Activated naive CD4-positive, alpha-beta T cell treated with anti-CD3 and anti-CD28 coated beads for 36 hours (primary cell): ENCODE results near the gene AGMO. TPM values are rescaled to one million over a fixed set of nuclear protein-coding genes. Genes with fewer than 3 reads are reported as not detected.

Experiments
- CTCF ChIA-PET: fragments of 350-600 bp; sonication (Branson Sonifier 250); formaldehyde crosslinking; loops from one replicate; lab custom pipeline; 2021; ENCODE audit warnings: antibody characterized with exemption; lab: Charles Lee
- DNase-seq: peaks from one replicate; pipeline ENCODE4 v3.0.0-alpha.2; 2020
- H3K27ac Mint-ChIP-seq: one replicate; pipeline ENCODE4 v1.8.0; 2021; ENCODE audit warnings: mild to moderate bottlenecking, mixed read lengths
- H3K27me3 Mint-ChIP-seq: one replicate; pipeline ENCODE4 v1.8.0; 2021; ENCODE audit warnings: low read depth, mixed read lengths
- H3K36me3 Mint-ChIP-seq: one replicate; pipeline ENCODE4 v1.8.0; 2021; ENCODE audit warnings: low read depth, mixed read lengths
- H3K4me1 Mint-ChIP-seq: one replicate; pipeline ENCODE4 v1.8.0; 2021; ENCODE audit warnings: low read depth, mixed read lengths
- H3K4me3 Mint-ChIP-seq: one replicate; pipeline ENCODE4 v1.8.0; 2021; ENCODE audit warnings: mild to moderate bottlenecking, moderate library complexity, mixed read lengths
- H3K9me3 Mint-ChIP-seq: one replicate; pipeline ENCODE4 v1.8.0; 2021; ENCODE audit warnings: mixed read lengths
- intact Hi-C: fragments of 100-400 bp; cut with micrococcal nuclease; formaldehyde crosslinking; loops from one replicate; pipeline ENCODE4 v1.15.1; 2023
- total RNA-seq, 2 experiments: library from RNA; stranded (reverse); gene quantifications; one replicate each; pipeline ENCODE4 v1.2.3, GENCODE V29; 2021

AGMO gene
- total RNA-seq, 2 experiments from 2014 or later, result not detected

DNA sequence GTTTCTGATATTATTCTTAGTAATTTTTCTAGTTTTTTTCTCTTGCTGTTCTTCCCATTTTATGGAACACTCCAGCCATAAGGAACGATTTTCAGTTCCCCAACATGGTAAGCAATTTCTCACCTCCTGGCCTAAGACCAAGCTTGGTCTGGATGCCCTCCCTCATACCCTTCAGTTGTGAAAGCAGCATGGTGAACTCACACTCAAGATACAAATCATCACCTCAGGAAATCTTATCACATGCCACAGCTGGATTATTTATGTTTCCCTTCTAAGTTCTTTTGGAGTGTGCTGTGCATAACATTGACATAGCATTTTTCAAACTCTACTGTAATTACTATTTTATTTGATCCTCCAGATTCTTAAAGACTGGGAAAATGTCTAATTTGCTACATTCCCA is 216.6 kb downstream of the AGMO start:
- no peaks in the 10 kb centered on the region for H3K27me3 Mint-ChIP-seq
- intact Hi-C loops, result no loop called here
- H3K4me1 Mint-ChIP-seq, result no peaks in the 10 kb centered on the region
- H3K36me3 Mint-ChIP-seq, result no peaks in the 10 kb centered on the region
- H3K27ac Mint-ChIP-seq, result no peak overlapping the region
- H3K4me3 Mint-ChIP-seq, result no peak overlapping the region
- CTCF ChIA-PET, result no interaction called here
- H3K9me3 Mint-ChIP-seq, result peaks cover 3% of the 10 kb centered on the region
- no peak for DNase-seq

DNA sequence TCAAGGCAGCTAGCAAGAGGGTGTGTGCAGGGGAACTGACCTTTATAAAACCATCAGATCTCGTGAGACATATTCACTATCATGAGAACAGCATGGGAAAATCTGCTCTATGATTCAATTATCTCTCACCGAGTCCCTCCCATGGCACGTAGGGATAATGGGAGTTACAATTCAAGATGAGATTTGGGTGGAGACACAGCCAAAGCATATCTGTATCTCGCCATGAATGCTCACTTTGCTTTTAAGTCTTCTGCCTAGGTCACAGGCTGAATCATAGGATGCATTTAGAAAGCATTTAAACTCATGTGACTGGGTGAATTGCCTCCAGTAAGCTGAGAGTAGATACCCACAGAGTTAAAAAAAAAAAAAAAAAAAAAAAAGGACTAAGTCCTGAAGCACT is 220.0 kb downstream of the AGMO start:
- Mint-ChIP-seq H3K9me3 (peaks cover 8% of the 10 kb centered on the region), H3K4me3 (no peak overlapping the region), H3K27ac (no peak overlapping the region), H3K36me3 (no peaks in the 10 kb centered on the region), H3K27me3 (no peaks in the 10 kb centered on the region), H3K4me1 (no peaks in the 10 kb centered on the region)
- intact Hi-C loops, result no loop called here
- DNase-seq, result no peak
- CTCF ChIA-PET, result no interaction called here

DNA sequence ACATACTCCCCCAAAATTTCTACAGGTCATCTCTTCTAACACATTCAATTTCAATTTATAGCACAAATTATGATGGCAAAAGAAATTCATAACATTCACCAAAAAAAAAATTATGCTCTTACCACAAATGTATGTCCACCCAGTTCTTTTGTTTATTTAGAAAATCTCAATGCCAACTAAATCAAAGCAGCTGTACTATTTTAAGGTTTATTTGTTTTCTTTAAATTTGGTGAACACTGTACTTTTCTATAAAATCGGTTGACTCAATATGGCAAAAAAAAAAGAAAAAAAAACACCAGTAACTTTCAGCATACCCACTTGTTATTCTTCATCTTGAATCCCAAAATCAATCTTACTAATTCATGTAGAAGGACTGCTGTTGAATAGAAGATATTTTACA is 225.7 kb downstream of the AGMO start:
- Mint-ChIP-seq H3K4me1 (no peaks in the 10 kb centered on the region), H3K4me3 (no peak overlapping the region), H3K9me3 (peaks cover 5% of the 10 kb centered on the region), H3K27me3 (no peaks in the 10 kb centered on the region), H3K27ac (no peak overlapping the region), H3K36me3 (no peaks in the 10 kb centered on the region)
- CTCF ChIA-PET, result no interaction called here
- no peak for DNase-seq
- intact Hi-C loops, result no loop called here

DNA sequence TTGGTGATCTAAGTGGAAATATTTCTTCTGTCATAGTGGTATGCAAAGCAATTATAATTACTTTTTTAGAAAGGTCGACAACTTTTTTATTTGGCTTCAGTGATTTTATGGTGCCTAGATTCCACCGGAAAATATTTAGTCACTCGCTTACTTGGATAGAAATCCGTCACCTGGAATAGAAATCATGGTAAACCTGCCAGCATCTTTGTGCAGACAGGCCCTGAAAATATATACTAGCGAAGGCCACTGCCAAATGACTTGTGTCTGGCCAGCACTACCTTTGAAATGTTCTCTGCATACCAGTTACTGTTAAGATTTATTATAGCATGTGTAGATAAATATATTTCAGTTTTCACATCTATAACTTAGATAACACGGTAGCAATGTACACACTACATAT is 226.4 kb downstream of the AGMO start:
- Mint-ChIP-seq H3K36me3 (no peaks in the 10 kb centered on the region), H3K4me1 (no peaks in the 10 kb centered on the region), H3K4me3 (no peak overlapping the region), H3K27ac (no peak overlapping the region), H3K27me3 (no peaks in the 10 kb centered on the region), H3K9me3 (peaks cover 5% of the 10 kb centered on the region)
- intact Hi-C loops, result no loop called here
- DNase-seq, result no peak
- CTCF ChIA-PET, result no interaction called here

DNA sequence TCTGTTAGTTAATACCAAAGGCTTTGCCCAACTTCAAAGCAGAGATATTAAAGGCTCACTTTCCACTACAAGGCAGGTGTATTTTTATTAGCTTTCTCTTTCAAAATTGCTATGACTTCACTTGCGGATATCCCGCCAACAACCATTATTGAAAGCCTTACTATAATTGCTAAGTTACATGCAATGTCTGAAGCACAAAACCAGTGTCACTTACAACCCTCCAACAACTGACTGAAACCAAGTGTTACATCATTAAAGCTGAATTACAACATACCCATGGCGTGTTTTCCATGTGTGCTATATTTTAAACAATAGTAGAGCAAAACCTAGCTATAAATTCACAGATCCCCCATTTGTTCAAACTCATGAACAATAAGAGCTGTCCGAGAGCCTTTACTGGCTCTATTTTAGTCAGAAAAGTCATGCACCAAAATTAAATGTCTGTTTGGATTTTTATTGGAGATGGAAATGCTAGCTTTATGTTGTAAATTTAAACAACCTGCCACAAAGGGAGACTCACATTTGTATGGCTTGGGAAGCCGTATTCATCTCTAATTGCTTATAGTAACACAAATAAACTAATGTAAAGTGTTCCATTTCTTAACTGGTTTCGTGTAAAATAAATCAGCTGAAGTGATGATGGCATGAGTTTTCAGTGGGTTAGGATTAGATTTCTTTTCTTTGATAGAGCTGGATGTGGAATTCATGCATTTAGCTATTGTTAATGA is 227.1 kb downstream of the AGMO start:
- DNase-seq, result no peak
- Mint-ChIP-seq H3K27ac (no peak overlapping the region), H3K36me3 (no peaks in the 10 kb centered on the region), H3K9me3 (peaks cover 5% of the 10 kb centered on the region), H3K4me1 (no peaks in the 10 kb centered on the region), H3K4me3 (no peak overlapping the region), H3K27me3 (no peaks in the 10 kb centered on the region)
- intact Hi-C loops, result no loop called here
- CTCF ChIA-PET, result no interaction called here

DNA sequence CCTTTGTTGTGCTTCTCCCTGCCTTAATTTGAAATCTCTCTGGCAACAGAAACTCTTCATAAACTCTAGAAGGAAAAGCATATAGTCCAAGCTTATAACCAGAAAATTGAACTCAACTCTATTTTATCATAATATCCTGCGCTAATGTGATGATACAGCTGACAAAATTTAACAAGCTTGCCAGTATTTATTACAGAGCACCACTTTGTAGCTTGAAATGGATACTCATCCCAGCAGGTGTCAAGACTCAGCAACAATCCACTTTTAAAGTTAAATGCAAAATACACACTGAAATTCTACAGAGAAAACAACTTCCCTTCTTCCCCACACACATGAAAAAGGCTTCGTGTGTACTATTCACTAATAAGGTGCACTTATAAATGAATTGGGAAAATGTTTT is 228.9 kb downstream of the AGMO start:
- H3K4me1 Mint-ChIP-seq, result no peaks in the 10 kb centered on the region
- H3K4me3 Mint-ChIP-seq, result no peak overlapping the region
- intact Hi-C loops, result no loop called here
- H3K27me3 Mint-ChIP-seq, result no peaks in the 10 kb centered on the region
- no peaks in the 10 kb centered on the region for H3K36me3 Mint-ChIP-seq
- CTCF ChIA-PET, result no interaction called here
- no peaks in the 10 kb centered on the region for H3K9me3 Mint-ChIP-seq
- no peak overlapping the region for H3K27ac Mint-ChIP-seq
- DNase-seq, result no peak

DNA sequence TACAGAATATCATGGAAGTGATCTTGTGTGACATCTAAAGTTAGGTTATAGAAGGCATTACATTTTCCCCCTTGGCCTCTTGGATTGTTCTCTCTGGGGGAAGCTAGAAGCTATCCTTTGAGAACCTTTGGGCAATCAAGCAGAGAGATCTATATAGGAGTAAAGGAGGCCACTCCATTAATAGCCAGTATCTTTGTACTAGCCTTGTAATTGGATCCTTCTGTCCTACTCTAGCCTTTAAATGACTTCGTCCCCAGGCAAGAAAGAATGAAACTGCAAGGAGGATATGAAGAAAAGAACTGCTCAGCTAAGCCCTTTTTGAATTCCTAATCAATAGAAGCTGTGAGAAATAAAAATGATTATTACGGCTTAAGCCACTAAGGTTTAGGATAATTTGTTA is 230.9 kb downstream of the AGMO start:
- Mint-ChIP-seq H3K9me3 (no peaks in the 10 kb centered on the region), H3K4me3 (no peak overlapping the region), H3K27ac (no peak overlapping the region), H3K27me3 (no peaks in the 10 kb centered on the region), H3K36me3 (no peaks in the 10 kb centered on the region), H3K4me1 (no peaks in the 10 kb centered on the region)
- CTCF ChIA-PET, result no interaction called here
- intact Hi-C loops, result no loop called here
- DNase-seq, result no peak

DNA sequence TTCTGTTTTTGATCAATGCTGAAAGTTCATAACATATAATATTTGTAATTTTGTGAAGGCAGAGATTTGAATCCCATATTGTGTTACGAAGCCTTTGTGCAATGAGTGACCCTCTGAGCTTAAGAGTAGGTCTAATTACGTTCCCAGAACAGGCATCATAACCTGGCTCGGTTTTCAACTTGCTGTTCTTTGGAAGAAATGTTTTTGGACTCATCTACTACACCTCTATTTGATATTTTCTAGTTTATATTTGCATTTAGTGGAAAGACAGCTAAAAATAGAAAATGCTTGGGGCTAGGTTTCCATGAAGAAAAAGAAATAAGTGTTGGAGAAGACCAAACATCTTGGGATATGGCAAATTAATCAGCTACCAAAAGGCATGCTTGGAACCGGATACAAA is 234.8 kb downstream of the AGMO start:
- no peak overlapping the region for H3K27ac Mint-ChIP-seq
- H3K4me3 Mint-ChIP-seq, result no peak overlapping the region
- no peaks in the 10 kb centered on the region for H3K4me1 Mint-ChIP-seq
- H3K27me3 Mint-ChIP-seq, result no peaks in the 10 kb centered on the region
- no peak for DNase-seq
- intact Hi-C loops, result no loop called here
- CTCF ChIA-PET, result no interaction called here
- H3K36me3 Mint-ChIP-seq, result no peaks in the 10 kb centered on the region
- H3K9me3 Mint-ChIP-seq, result no peaks in the 10 kb centered on the region

DNA sequence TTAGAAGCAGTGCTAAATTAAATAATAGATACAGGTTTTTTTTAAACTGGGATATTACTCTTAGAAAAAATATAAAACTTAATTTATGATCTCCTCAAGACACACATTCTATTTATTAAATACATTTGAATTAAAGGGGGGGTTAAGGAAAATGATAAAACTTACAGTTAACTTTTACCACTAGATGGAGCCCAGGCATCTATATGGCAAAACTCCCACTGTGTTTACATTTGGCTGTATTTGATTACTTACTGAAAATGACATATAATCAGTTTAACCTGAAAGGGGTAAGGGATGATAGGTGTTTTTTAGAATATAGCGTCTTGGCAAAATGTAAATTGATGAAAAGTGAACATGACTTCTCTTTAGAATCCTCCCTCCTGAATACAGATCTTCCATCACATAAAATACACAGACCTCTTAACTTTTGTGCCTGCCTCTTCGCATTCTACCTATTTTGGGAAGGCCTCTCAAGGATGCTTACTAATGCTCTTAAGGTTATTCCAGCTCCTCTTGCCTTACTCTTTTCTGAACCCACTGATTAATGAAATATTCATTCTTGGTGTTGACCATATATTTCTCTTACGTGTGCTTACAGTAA is 235.7 kb downstream of the AGMO start:
- Mint-ChIP-seq H3K4me3 (no peak overlapping the region), H3K27me3 (no peaks in the 10 kb centered on the region), H3K4me1 (no peaks in the 10 kb centered on the region), H3K9me3 (no peaks in the 10 kb centered on the region), H3K36me3 (no peaks in the 10 kb centered on the region), H3K27ac (no peak overlapping the region)
- CTCF ChIA-PET, result no interaction called here
- DNase-seq, result no peak
- intact Hi-C loops, result loop anchor here (1.0 kb wide), 2 partner anchors 395 to 745 kb away; no protein-coding TSS in a partner anchor

DNA sequence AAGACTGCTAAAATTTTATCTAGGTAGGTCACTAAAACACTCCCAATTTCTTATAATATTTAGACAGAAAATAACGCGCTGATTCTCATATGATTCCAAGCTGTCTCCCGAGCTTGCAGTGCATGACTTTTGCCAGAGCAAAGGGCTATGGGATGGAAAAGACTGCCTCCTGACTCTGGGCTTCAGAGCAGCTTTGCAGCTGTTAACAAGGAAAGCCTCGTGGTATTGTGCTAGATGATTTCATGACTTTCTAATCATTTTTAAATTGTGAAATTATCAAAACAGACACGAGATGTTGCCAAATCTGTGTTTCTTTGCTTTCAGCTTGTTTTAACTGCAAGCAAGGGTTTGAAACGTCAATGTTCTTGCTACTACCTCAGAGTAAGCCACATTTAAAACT is 238.3 kb downstream of the AGMO start:
- Mint-ChIP-seq H3K4me3 (no peak overlapping the region), H3K36me3 (no peaks in the 10 kb centered on the region), H3K27me3 (no peaks in the 10 kb centered on the region), H3K9me3 (no peaks in the 10 kb centered on the region), H3K4me1 (no peaks in the 10 kb centered on the region), H3K27ac (no peak overlapping the region)
- CTCF ChIA-PET, result no interaction called here
- intact Hi-C loops, result no loop called here
- no peak for DNase-seq

DNA sequence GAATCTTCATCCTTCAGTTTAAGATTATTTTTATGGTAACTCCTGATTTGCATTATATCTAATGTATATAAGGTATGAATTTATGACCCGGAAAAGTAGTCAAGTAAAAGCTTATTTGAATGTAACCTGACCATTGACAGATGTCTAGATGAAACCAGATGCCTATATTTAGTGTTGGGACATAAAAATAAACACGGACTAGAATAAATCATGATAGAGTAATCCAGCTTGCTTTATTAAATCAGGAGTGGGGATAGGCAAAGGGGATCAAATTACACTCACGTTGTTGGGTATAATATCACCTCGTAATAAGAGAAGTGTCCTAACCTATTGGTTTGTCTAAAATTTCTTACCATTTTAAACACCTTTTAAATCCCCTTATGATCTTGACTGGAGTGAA is 244.6 kb downstream of the AGMO start:
- CTCF ChIA-PET, result no interaction called here
- H3K4me1 Mint-ChIP-seq, result no peaks in the 10 kb centered on the region
- no peaks in the 10 kb centered on the region for H3K27me3 Mint-ChIP-seq
- peaks cover 3% of the 10 kb centered on the region for H3K9me3 Mint-ChIP-seq
- intact Hi-C loops, result no loop called here
- no peak for DNase-seq
- no peak overlapping the region for H3K27ac Mint-ChIP-seq
- no peak overlapping the region for H3K4me3 Mint-ChIP-seq
- H3K36me3 Mint-ChIP-seq, result no peaks in the 10 kb centered on the region

DNA sequence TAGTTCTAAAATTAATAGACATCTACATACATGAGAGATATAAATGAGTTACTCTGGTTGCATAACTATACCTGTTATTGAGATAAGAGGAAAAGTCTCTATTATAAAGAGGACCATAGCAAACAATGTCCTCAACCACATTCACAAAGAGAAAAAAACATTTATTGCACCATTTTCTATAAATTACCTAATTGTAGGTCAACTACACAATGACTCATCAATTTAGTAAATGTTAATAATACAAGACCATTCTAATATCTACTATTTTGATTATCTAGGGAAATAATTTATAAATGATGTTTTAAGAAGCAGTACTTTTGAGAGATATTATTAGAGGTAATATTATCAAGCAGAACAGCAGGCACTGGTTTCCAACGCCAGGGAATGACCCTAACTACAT is 246.1 kb downstream of the AGMO start:
- no peaks in the 10 kb centered on the region for H3K4me1 Mint-ChIP-seq
- no peak for DNase-seq
- CTCF ChIA-PET, result interaction anchor here (1.0 kb wide), 1 partner anchor 11 kb away, joined by 3 read pairs; no protein-coding TSS in a partner anchor
- H3K27me3 Mint-ChIP-seq, result no peaks in the 10 kb centered on the region
- H3K27ac Mint-ChIP-seq, result no peak overlapping the region
- no peaks in the 10 kb centered on the region for H3K36me3 Mint-ChIP-seq
- no peak overlapping the region for H3K4me3 Mint-ChIP-seq
- peaks cover 3% of the 10 kb centered on the region for H3K9me3 Mint-ChIP-seq
- intact Hi-C loops, result no loop called here

DNA sequence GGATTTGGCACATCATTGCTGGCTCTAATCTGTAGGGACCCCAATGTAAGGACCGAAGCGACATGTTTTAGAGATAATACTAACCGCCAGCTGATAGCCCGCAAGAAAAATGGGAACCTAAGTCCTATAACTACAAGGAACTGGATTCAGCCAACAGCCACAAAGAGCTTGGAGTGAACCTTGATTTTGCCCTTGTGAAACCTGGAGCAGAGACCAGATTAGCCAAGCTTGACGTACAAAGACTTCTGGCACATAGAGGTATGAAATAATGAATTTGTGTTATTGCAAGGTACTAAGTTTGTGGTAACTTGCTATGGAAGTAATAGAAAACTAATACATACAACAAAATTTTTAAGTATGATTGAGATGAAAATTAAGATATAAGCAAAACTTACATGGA is 246.9 kb downstream of the AGMO start:
- Mint-ChIP-seq H3K4me3 (no peak overlapping the region), H3K4me1 (no peaks in the 10 kb centered on the region), H3K27ac (no peak overlapping the region), H3K27me3 (no peaks in the 10 kb centered on the region), H3K9me3 (peaks cover 3% of the 10 kb centered on the region), H3K36me3 (no peaks in the 10 kb centered on the region)
- DNase-seq, result no peak
- intact Hi-C loops, result no loop called here
- CTCF ChIA-PET, result interaction anchor here (0.6 kb wide), 1 partner anchor 619 kb away, joined by 4 read pairs; no protein-coding TSS in a partner anchor
